ENCODE data around the gene STMN1. TPM values are rescaled to one million over a fixed set of nuclear protein-coding genes. Genes with fewer than 3 reads are reported as not detected.
A peak's percentile ranks its signal among the peaks of the same experiment; 100 is the strongest.

The STMN1 gene
- polyA plus RNA-seq, 4 donors, result 30.9 to 275 (median 142) TPM

DNA sequence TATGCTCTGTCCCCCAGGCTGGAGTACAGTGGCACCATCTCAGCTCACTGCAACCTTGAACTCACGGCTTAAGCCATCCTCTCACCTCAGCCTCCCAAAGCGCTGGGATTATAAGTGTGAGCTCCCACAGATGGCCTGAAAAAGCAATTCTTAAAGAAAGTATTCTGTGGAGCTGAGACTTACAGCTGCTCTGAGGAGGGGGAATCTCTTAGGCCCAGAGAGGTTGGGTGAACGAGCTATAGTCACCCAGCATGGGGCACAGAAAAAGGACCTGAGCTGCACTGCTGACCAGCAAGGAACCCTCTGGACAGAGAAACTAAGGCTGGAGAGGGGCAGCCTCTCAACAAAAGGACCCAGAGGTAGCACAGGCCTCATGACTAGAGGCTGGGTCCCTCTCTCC, 32.0 kb downstream of the STMN1 start:
- no peaks in the 10 kb centered on the region for H3K27me3 ChIP-seq (ENCODE audit: control insufficient read depth in 3 of 3, insufficient read depth in 3 of 3, low read length in 3 of 3)
- peak overlapping the region in 2 of 3 donors; percentile 72 to 73 for H3K4me3 ChIP-seq (ENCODE audit: low read depth in 1 of 3, low read length in 3 of 3)
- 93 to 96% (median 95%) methylated on average over 3 of the region's 3 CpGs for WGBS, 3 donors
- H3K4me1 ChIP-seq (ENCODE audit: control insufficient read depth in 3 of 3, insufficient read depth in 2 of 3, low read depth in 1 of 3, low read length in 2 of 3), result peaks cover 9 to 65% (median 14%) of the 10 kb centered on the region in 3 donors
- no peak for FAIRE-seq
- no peaks in the 10 kb centered on the region for H3K9me3 ChIP-seq (ENCODE audit: control insufficient read depth in 2 of 2, insufficient read depth in 1 of 2, low read depth in 1 of 2, low read length in 1 of 2)
- peaks cover 0 to 27% (median 0%) of the 10 kb centered on the region in 3 donors for H3K36me3 ChIP-seq (ENCODE audit: control insufficient read depth in 3 of 3, insufficient read depth in 2 of 3, low read depth in 1 of 3, low read length in 3 of 3)
- peak overlapping the region in 2 of 3 donors; percentile 72 to 83 for H3K27ac ChIP-seq (ENCODE audit: low read depth in 1 of 3, low read length in 2 of 3)
- no peak for DNase-seq

DNA sequence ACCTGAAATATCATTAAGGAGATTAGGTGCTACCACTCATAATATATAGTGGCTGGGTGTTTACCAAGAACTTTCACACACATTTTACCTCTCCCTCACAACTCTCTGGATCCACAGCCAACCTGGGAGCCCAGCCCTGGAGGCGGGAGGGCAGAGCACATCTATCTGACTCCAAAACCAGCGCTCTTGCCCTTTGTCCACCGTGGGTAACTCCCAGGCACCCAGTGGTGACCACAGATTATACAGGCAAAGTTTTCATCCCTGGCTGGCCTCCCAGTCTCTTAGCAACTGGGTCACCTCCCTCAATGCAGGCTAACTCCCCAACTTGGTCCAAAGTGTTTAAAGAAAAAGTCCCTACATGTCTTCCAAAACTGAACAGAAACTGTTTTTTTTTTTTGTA, 33.1 kb downstream of the STMN1 start:
- peak overlapping the region in 1 of 3 donors; percentile 25 for H3K27ac ChIP-seq (ENCODE audit: low read depth in 1 of 3, low read length in 2 of 3)
- no peak for FAIRE-seq
- WGBS, 3 donors, result 24 to 60% (median 41%) methylated on average over 3 of the region's 3 CpGs

GRCh38 chr1:25872713-25873112, 33.5 kb downstream of the STMN1 start:
- 59 to 69% (median 65%) methylated on average over 2 of the region's 2 CpGs for WGBS, 3 donors
- Histone ChIP-seq H3K4me1 (ENCODE audit: control insufficient read depth in 3 of 3, insufficient read depth in 2 of 3, low read depth in 1 of 3, low read length in 2 of 3) (peaks cover 7 to 68% (median 14%) of the 10 kb centered on the region in 3 donors), H3K36me3 (ENCODE audit: control insufficient read depth in 3 of 3, insufficient read depth in 2 of 3, low read depth in 1 of 3, low read length in 3 of 3) (peaks cover 0 to 40% (median 0%) of the 10 kb centered on the region in 3 donors), H3K27ac (ENCODE audit: low read depth in 1 of 3, low read length in 2 of 3) (peak overlapping the region in 2 of 3 donors; percentile 16 to 25), H3K9me3 (ENCODE audit: control insufficient read depth in 2 of 2, insufficient read depth in 1 of 2, low read depth in 1 of 2, low read length in 1 of 2) (no peaks in the 10 kb centered on the region), H3K4me3 (ENCODE audit: low read depth in 1 of 3, low read length in 3 of 3) (no peak overlapping the region), H3K27me3 (ENCODE audit: control insufficient read depth in 3 of 3, insufficient read depth in 3 of 3, low read length in 3 of 3) (no peaks in the 10 kb centered on the region)
- DNase-seq (no peak), FAIRE-seq (no peak)

More for the DNA sequence above, 33.1 kb downstream of the STMN1 start:
- peak in 1 of 2 donors; percentile 77 for DNase-seq
- no peaks in the 10 kb centered on the region for H3K9me3 ChIP-seq (ENCODE audit: control insufficient read depth in 2 of 2, insufficient read depth in 1 of 2, low read depth in 1 of 2, low read length in 1 of 2)
- peaks cover 7 to 64% (median 14%) of the 10 kb centered on the region in 3 donors for H3K4me1 ChIP-seq (ENCODE audit: control insufficient read depth in 3 of 3, insufficient read depth in 2 of 3, low read depth in 1 of 3, low read length in 2 of 3)
- peaks cover 0 to 36% (median 0%) of the 10 kb centered on the region in 3 donors for H3K36me3 ChIP-seq (ENCODE audit: control insufficient read depth in 3 of 3, insufficient read depth in 2 of 3, low read depth in 1 of 3, low read length in 3 of 3)
- H3K27me3 ChIP-seq (ENCODE audit: control insufficient read depth in 3 of 3, insufficient read depth in 3 of 3, low read length in 3 of 3), result no peaks in the 10 kb centered on the region
- no peak overlapping the region for H3K4me3 ChIP-seq (ENCODE audit: low read depth in 1 of 3, low read length in 3 of 3)

- Histone ChIP-seq H3K9me3 (ENCODE audit: control insufficient read depth in 2 of 2, insufficient read depth in 1 of 2, low read depth in 1 of 2, low read length in 1 of 2) (no peaks in the 10 kb centered on the region), H3K27me3 (ENCODE audit: control insufficient read depth in 3 of 3, insufficient read depth in 3 of 3, low read length in 3 of 3) (no peaks in the 10 kb centered on the region), H3K4me3 (ENCODE audit: low read depth in 1 of 3, low read length in 3 of 3) (no peak overlapping the region), H3K27ac (ENCODE audit: low read depth in 1 of 3, low read length in 2 of 3) (peak overlapping the region; percentile 3 to 45 (median 36)), H3K36me3 (ENCODE audit: control insufficient read depth in 3 of 3, insufficient read depth in 2 of 3, low read depth in 1 of 3, low read length in 3 of 3) (peaks cover 0 to 43% (median 0%) of the 10 kb centered on the region in 3 donors), H3K4me1 (ENCODE audit: control insufficient read depth in 3 of 3, insufficient read depth in 2 of 3, low read depth in 1 of 3, low read length in 2 of 3) (peaks cover 7 to 75% (median 14%) of the 10 kb centered on the region in 3 donors)
- DNase-seq (no peak), FAIRE-seq (no peak)
- 59 to 74% (median 63%) methylated on average over 9 of the region's 9 CpGs for WGBS, 3 donors
These were observed 34.3 kb downstream of the STMN1 start for GRCh38 chr1:25871704-25872494.

DNA sequence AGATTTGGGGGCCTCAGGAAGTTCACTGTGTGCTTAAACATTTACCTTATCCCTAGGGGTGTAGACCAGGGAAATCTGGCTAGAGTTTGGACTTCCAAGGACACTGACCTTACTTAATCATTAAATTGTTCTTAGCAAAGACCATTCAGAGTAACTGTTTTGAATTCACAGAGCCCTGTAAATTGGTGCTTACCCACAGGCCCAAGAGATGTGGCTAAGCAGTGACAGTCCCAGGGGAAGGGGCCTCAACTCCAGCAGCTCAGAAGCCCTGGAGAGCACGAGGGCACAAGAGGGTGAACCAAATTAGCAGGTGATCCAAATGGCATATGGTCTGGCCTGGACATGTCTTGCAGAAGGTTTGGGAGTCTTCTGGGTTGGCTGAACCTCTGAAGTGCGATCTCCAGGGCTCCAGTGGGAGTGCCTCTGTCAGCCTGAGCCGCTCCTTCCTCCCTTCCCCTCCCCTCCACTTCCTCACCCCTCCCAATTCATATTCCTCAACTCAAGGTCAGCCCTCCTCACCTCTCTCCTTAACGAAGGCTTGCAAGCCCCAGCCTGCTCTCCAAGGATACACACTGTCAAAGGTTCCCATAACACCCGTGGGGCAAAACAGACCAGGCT, 35.0 kb downstream of the STMN1 start:
- no peak for FAIRE-seq
- Histone ChIP-seq H3K4me1 (ENCODE audit: control insufficient read depth in 3 of 3, insufficient read depth in 2 of 3, low read depth in 1 of 3, low read length in 2 of 3) (peaks cover 7 to 78% (median 14%) of the 10 kb centered on the region in 3 donors), H3K27ac (ENCODE audit: low read depth in 1 of 3, low read length in 2 of 3) (peak overlapping the region; percentile 5 to 52 (median 36)), H3K36me3 (ENCODE audit: control insufficient read depth in 3 of 3, insufficient read depth in 2 of 3, low read depth in 1 of 3, low read length in 3 of 3) (peaks cover 0 to 43% (median 0%) of the 10 kb centered on the region in 3 donors), H3K4me3 (ENCODE audit: low read depth in 1 of 3, low read length in 3 of 3) (no peak overlapping the region), H3K27me3 (ENCODE audit: control insufficient read depth in 3 of 3, insufficient read depth in 3 of 3, low read length in 3 of 3) (no peaks in the 10 kb centered on the region), H3K9me3 (ENCODE audit: control insufficient read depth in 2 of 2, insufficient read depth in 1 of 2, low read depth in 1 of 2, low read length in 1 of 2) (no peaks in the 10 kb centered on the region)
- WGBS, 3 donors, result 10 to 26% (median 12%) methylated on average over 5 of the region's 5 CpGs
- DNase-seq, result peak in 1 of 2 donors; percentile 55

DNA sequence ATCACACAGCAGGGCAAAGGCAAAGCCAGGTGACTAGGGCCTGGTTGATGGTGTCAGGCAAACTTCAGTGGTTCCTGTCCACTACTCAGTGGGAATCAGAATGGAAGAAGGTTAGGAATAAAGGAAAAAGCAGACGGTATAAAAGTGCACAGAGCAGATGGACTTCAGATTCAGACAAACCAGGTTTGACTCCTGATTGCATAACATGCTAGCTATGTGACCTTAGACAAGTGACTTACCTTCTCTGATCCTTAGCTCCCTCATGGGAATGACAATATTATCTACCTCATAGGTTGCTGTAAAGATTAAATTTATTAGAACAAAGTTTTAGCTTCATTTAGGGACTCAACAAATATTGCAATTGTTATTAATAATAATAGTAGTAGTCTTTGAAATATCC, 35.6 kb downstream of the STMN1 start:
- DNase-seq (peak in 1 of 2 donors; percentile 59), FAIRE-seq (no peak)
- H3K36me3 ChIP-seq (ENCODE audit: control insufficient read depth in 3 of 3, insufficient read depth in 2 of 3, low read depth in 1 of 3, low read length in 3 of 3), result peaks cover 0 to 43% (median 0%) of the 10 kb centered on the region in 3 donors
- peaks cover 7 to 74% (median 14%) of the 10 kb centered on the region in 3 donors for H3K4me1 ChIP-seq (ENCODE audit: control insufficient read depth in 3 of 3, insufficient read depth in 2 of 3, low read depth in 1 of 3, low read length in 2 of 3)
- 12 to 74% (median 33%) methylated on average over 1 of the region's 1 CpG for WGBS, 3 donors
- no peaks in the 10 kb centered on the region for H3K9me3 ChIP-seq (ENCODE audit: control insufficient read depth in 2 of 2, insufficient read depth in 1 of 2, low read depth in 1 of 2, low read length in 1 of 2)
- no peaks in the 10 kb centered on the region for H3K27me3 ChIP-seq (ENCODE audit: control insufficient read depth in 3 of 3, insufficient read depth in 3 of 3, low read length in 3 of 3)
- H3K27ac ChIP-seq (ENCODE audit: low read depth in 1 of 3, low read length in 2 of 3), result peak overlapping the region in 1 of 3 donors; percentile 44
- H3K4me3 ChIP-seq (ENCODE audit: low read depth in 1 of 3, low read length in 3 of 3), result no peak overlapping the region

GRCh38 chr1:25869909-25870606, 36.2 kb downstream of the STMN1 start:
- DNase-seq, result no peak
- FAIRE-seq, result no peak
- Histone ChIP-seq H3K4me3 (ENCODE audit: low read depth in 1 of 3, low read length in 3 of 3) (no peak overlapping the region), H3K27me3 (ENCODE audit: control insufficient read depth in 3 of 3, insufficient read depth in 3 of 3, low read length in 3 of 3) (no peaks in the 10 kb centered on the region), H3K27ac (ENCODE audit: low read depth in 1 of 3, low read length in 2 of 3) (peak overlapping the region in 1 of 3 donors; percentile 44), H3K9me3 (ENCODE audit: control insufficient read depth in 2 of 2, insufficient read depth in 1 of 2, low read depth in 1 of 2, low read length in 1 of 2) (no peaks in the 10 kb centered on the region), H3K36me3 (ENCODE audit: control insufficient read depth in 3 of 3, insufficient read depth in 2 of 3, low read depth in 1 of 3, low read length in 3 of 3) (peaks cover 0 to 43% (median 0%) of the 10 kb centered on the region in 3 donors), H3K4me1 (ENCODE audit: control insufficient read depth in 3 of 3, insufficient read depth in 2 of 3, low read depth in 1 of 3, low read length in 2 of 3) (peaks cover 7 to 74% (median 14%) of the 10 kb centered on the region in 3 donors)
- 72 to 84% (median 77%) methylated on average over 6 of the region's 6 CpGs for WGBS, 3 donors

Measured in small intestine (tissue), 7 donors.